K562 (cell line): ENCODE results near the gene HSD3B7. TPM values are rescaled to one million over a fixed set of nuclear protein-coding genes. Genes with fewer than 3 reads are reported as not detected.

ENCODE experiments used
- CTBP1 ChIP-seq: fragments of 450-650 bp; IDR thresholded peaks from 2 replicates; pipeline ENCODE4 v1.6.1; 2016; ENCODE audit warnings: borderline replicate concordance
- ELF4 ChIP-seq: fragments of 450-650 bp; formaldehyde crosslinking; IDR thresholded peaks from 2 replicates; pipeline ENCODE4 v1.4.0; 2022; ENCODE audit warnings: missing genetic modification characterization
- FOSL1 ChIP-seq: fragments of 200-800 bp; sonication (Bioruptor generic); conservative IDR thresholded peaks from 2 replicates; pipeline ENCODE4 v1.6.1; 2016; ENCODE audit warnings: missing genetic modification characterization, missing compliant biosample characterization
- HMGN3 ChIP-seq: IDR thresholded peaks from 2 replicates; pipeline ENCODE4 v1.6.1; 2011; ENCODE audit warnings: borderline replicate concordance, low read depth, mild to moderate bottlenecking, mixed read lengths, low read length; ENCODE audit not compliant: insufficient read length; ENCODE audit errors: extremely low read depth
- HNRNPUL1 ChIP-seq: fragments of 200-400 bp; formaldehyde crosslinking; IDR thresholded peaks from 2 replicates; pipeline ENCODE4 v1.6.1; 2017; ENCODE audit warnings: low read length
- IRF1 ChIP-seq: sonication (generic); formaldehyde crosslinking; IDR thresholded peaks from 2 replicates; pipeline ENCODE4 v1.8.0; 2022; ENCODE audit warnings: missing genetic modification reagents, mild to moderate bottlenecking, borderline replicate concordance
- KDM4B ChIP-seq, 2 experiments: fragments of 450-650 bp in 1 of 2; sonication (generic) in 1 of 2; IDR thresholded peaks; 2 replicates each; pipeline ENCODE4 v1.6.1; 2016 to 2017; ENCODE audit warnings: borderline replicate concordance in 2 of 2, antibody characterized with exemption in 1 of 2, low read depth in 1 of 2, mild to moderate bottlenecking in 1 of 2
- L3MBTL2 ChIP-seq: fragments of 450-650 bp; IDR thresholded peaks from 2 replicates; pipeline ENCODE4 v1.6.1; 2016; ENCODE audit warnings: mild to moderate bottlenecking, moderate library complexity
- MCM5 ChIP-seq: fragments of 450-650 bp; IDR thresholded peaks from 2 replicates; pipeline ENCODE4 v1.6.1; 2016; ENCODE audit warnings: low read depth
- MLX ChIP-seq, 2 experiments: fragments of 450-650 bp in 1 of 2; sonication (generic) in 1 of 2; formaldehyde crosslinking; conservative IDR thresholded peaks; 2 replicates each; pipeline versions ENCODE4 v1.4.0 to v1.8.1; 2020 to 2022; ENCODE audit warnings: mild to moderate bottlenecking in 1 of 2, missing genetic modification reagents in 1 of 2
- MTA3 ChIP-seq: fragments of 450-650 bp; formaldehyde crosslinking; IDR thresholded peaks from 2 replicates; pipeline ENCODE4 v1.6.1; 2017; ENCODE audit warnings: mild to moderate bottlenecking, borderline replicate concordance
- MYBL2 ChIP-seq, 2 experiments: fragments of 450-650 bp in 1 of 2; sonication (generic) in 1 of 2; formaldehyde crosslinking in 1 of 2; IDR thresholded peaks; 2 replicates each; pipeline versions ENCODE4 v1.6.1 to v1.8.1; 2017 to 2022; ENCODE audit warnings: borderline replicate concordance in 1 of 2, inconsistent platforms in 1 of 2, low read depth in 1 of 2, mild to moderate bottlenecking in 1 of 2, missing genetic modification reagents in 1 of 2, moderate library complexity in 1 of 2
- NCOA1 ChIP-seq: fragments of 450-650 bp; IDR thresholded peaks from 2 replicates; pipeline ENCODE4 v1.6.1; 2016; ENCODE audit warnings: low read depth
- POLR3G ChIP-seq: IDR thresholded peaks from 2 replicates; pipeline ENCODE4 v1.6.1; 2011; ENCODE audit not compliant: insufficient read length, insufficient replicate concordance; ENCODE audit errors: extremely low read depth
- SIRT6 ChIP-seq: IDR thresholded peaks from one replicate; pipeline ENCODE4 v1.6.1; 2012; ENCODE audit warnings: low read depth, mild to moderate bottlenecking, control low read depth, inconsistent platforms, low read length, moderate library complexity
- TAL1 ChIP-seq: fragments of 450-650 bp; IDR thresholded peaks from 2 replicates; pipeline ENCODE4 v1.6.1; 2016; ENCODE audit warnings: mild to moderate bottlenecking
- THRAP3 ChIP-seq: fragments of 450-650 bp; IDR thresholded peaks from 2 replicates; pipeline ENCODE4 v1.6.1; 2016; ENCODE audit warnings: mild to moderate bottlenecking, inconsistent platforms, borderline replicate concordance
- XRCC5 ChIP-seq: fragments of 200-400 bp; formaldehyde crosslinking; IDR thresholded peaks from 2 replicates; pipeline ENCODE4 v1.6.1; 2017; ENCODE audit warnings: low read depth, mild to moderate bottlenecking, low read length
- ZC3H8 ChIP-seq: fragments of 450-650 bp; IDR thresholded peaks from 2 replicates; pipeline ENCODE4 v1.6.1; 2017
- ZHX1 ChIP-seq: fragments of 150-350 bp; conservative IDR thresholded peaks from 2 replicates; pipeline ENCODE4 v1.6.1; 2014; ENCODE audit warnings: low read length
- ZNF586 ChIP-seq: fragments of 450-650 bp; formaldehyde crosslinking; conservative IDR thresholded peaks from 2 replicates; pipeline ENCODE4 v1.4.0; 2020; ENCODE audit warnings: mild to moderate bottlenecking, moderate library complexity
- ZNF655 ChIP-seq: fragments of 250-450 bp; sonication (Bioruptor Pico); IDR thresholded peaks from 2 replicates; pipeline ENCODE4 v1.5.0; 2021
- ZNF780A ChIP-seq: fragments of 250-450 bp; sonication (Bioruptor Pico); IDR thresholded peaks from 2 replicates; pipeline ENCODE4 v1.5.0; 2021; ENCODE audit warnings: mild to moderate bottlenecking
- polyA plus RNA-seq, 8 experiments: library from polyadenylated mRNA; depleted of rRNA in 4 of 8; stranded (reverse) in 5 of 8; unstranded in 3 of 8; fragments of >200 nt; fragmentation: Nextera tagmentation in 2 of 8; fragmentation: Illumina TruSeq in 1 of 8; extraction: Ambion mirVana in 2 of 8; extraction: Trizol in 1 of 8; gene quantifications; 2 replicates each; pipeline versions ENCODE4 v1.2.1 to v1.2.3, GENCODE V29; 2011 to 2014; ENCODE audit warnings: inconsistent platforms in 1 of 8, missing spikeins in 1 of 8
- total RNA-seq, 7 experiments: library from RNA; depleted of rRNA in 6 of 7; stranded (reverse); fragments of >200 nt in 6 of 7; fragmentation: Illumina TruSeq in 2 of 7; extraction: Trizol in 2 of 7; gene quantifications; 2 replicates each; pipeline versions ENCODE4 v1.2.1 to v1.2.3, GENCODE V29; 2011 to 2021; ENCODE audit warnings: low replicate concordance in 1 of 7

HSD3B7 gene
- total and polyA plus RNA-seq, 9 of the 15 experiments (the other 6 are each of a cell fraction or from before 2014, with no cell fraction given), result 5.4 to 49.1 (median 23.0) TPM

GRCh38 chr16:30957456-30958174 is 27.4 kb upstream of the HSD3B7 start, which contains the start of gene SETD1A (continued):
- no peak for TF ChIP-seq MLX (CRISPR knock-in tag; conservative IDR thresholded peaks at IDR 0.05)
- TF ChIP-seq L3MBTL2, result no peak
- peak; percentile 42; the same call in 1 of the 2 replicates for TF ChIP-seq MYBL2 (IDR thresholded peaks at IDR 0.05; ENCODE audit: low read depth)
- no peak for TF ChIP-seq MYBL2 (CRISPR knock-in tag; IDR thresholded peaks at IDR 0.05; ENCODE audit: borderline replicate concordance)
- no peak for TF ChIP-seq THRAP3
- no peak for TF ChIP-seq HNRNPUL1
- no peak for TF ChIP-seq TAL1
- no peak; the same call in 1 of the 2 replicates for TF ChIP-seq ELF4
- TF ChIP-seq SIRT6, result no peak
- TF ChIP-seq CTBP1, result no peak
- TF ChIP-seq ZNF655 (CRISPR knock-in tag), result no peak
- TF ChIP-seq MCM5, result no peak
- no peak for TF ChIP-seq ZC3H8
- TF ChIP-seq POLR3G, result no peak
- TF ChIP-seq HMGN3, result peak; percentile 67
- TF ChIP-seq MTA3, result no peak; the same call in 1 of the 2 replicates
- peak; percentile 55; the same call in 1 of the 2 replicates for TF ChIP-seq XRCC5
- peak in 1 of 2 experiments; percentile 44; a peak in 1 of 4 replicates for TF ChIP-seq KDM4B (IDR thresholded peaks at IDR 0.05; ENCODE audit: borderline replicate concordance in 2 of 2, low read depth in 1 of 2)
- 0 out of 2 replicates have a peak, but pooled peaks have one; percentile 57 for TF ChIP-seq ZHX1
- no peak for TF ChIP-seq IRF1 (CRISPR knock-in tag)
- no peak for TF ChIP-seq ZNF780A
- TF ChIP-seq NCOA1, result no peak
- no peak for TF ChIP-seq ZNF586 (CRISPR knock-in tag)
- peak; percentile 17; the same call in 1 of the 2 replicates for TF ChIP-seq FOSL1 (tag)
